Endothelial cell of umbilical vein (primary cell): ENCODE data around the gene FBXO5. TPM values are rescaled to one million over a fixed set of nuclear protein-coding genes. Genes with fewer than 3 reads are reported as not detected.
A peak's percentile ranks its signal among the peaks of the same experiment; 100 is the strongest.

ENCODE experiments used
- BruUV-seq: library from RNA; stranded (reverse); fragments of 400-500 nt; replicated peaks from 2 replicates; lab custom pipeline; 2021; lab: Mats Ljungman, UMichigan
- CTCF ChIA-PET: fragments of 300-600, 350-600 bp; sonication (Branson Sonifier 250); formaldehyde crosslinking; loops from one replicate; lab custom pipeline; 2021; ENCODE audit warnings: antibody characterized with exemption, inconsistent platforms; lab: Charles Lee
- POLR2A ChIA-PET: fragments of 300-600, 350-600 bp; sonication (Branson Sonifier 250); formaldehyde crosslinking; loops from one replicate; lab custom pipeline; 2021; ENCODE audit warnings: antibody characterized with exemption, inconsistent platforms; lab: Charles Lee
- DNase-seq: peaks from one replicate; pipeline ENCODE4 v3.0.0-alpha.2; 2011; ENCODE audit warnings: low read depth, low spot score
- FAIRE-seq: peaks from 2 replicates; lab custom pipeline; 2011; peaks lifted over from hg19 to GRCh38; lab: Jason Lieb, UNC
- H2AFZ ChIP-seq: 2 replicates; pipeline ENCODE4 v1.6.0; 2012; ENCODE audit warnings: low read depth, low read length, control low read depth, inconsistent platforms
- H3K27ac ChIP-seq: 2 replicates; pipeline ENCODE4 v1.5.1; 2011; ENCODE audit warnings: low read depth, mild to moderate bottlenecking, control low read depth, low read length, moderate library complexity; ENCODE audit not compliant: insufficient read depth
- H3K27me3 ChIP-seq, 2 experiments: 2 replicates each; pipeline versions ENCODE4 v1.6.0 to v1.6.1; 2011; ENCODE audit warnings: low read length in 2 of 2, mixed read lengths in 1 of 2; ENCODE audit not compliant: control insufficient read depth in 2 of 2, insufficient read depth in 2 of 2
- H3K36me3 ChIP-seq, 2 experiments: 2 replicates in 1 of 2; 3 replicates in 1 of 2; pipeline ENCODE4 v1.5.1; 2011; ENCODE audit warnings: low read length in 2 of 2, mild to moderate bottlenecking in 1 of 2, moderate library complexity in 1 of 2; ENCODE audit not compliant: control insufficient read depth in 2 of 2, insufficient read depth in 2 of 2; ENCODE audit errors: extremely low read depth in 1 of 2
- H3K4me1 ChIP-seq: 3 replicates; pipeline ENCODE4 v1.5.1; 2011; ENCODE audit warnings: mild to moderate bottlenecking, low read length; ENCODE audit not compliant: control insufficient read depth, insufficient read depth; ENCODE audit errors: extremely low read depth
- H3K4me2 ChIP-seq: 2 replicates; pipeline ENCODE4 v1.6.1; 2011; ENCODE audit warnings: low read length, control low read depth, mixed read lengths; ENCODE audit not compliant: insufficient read depth
- H3K4me3 ChIP-seq, 3 experiments: fragments of 200-600 bp in 1 of 3; sonication (generic), shearing (Covaris generic) in 1 of 3; replicated peaks in 1 of 3; 2 replicates each; pipeline ENCODE4 v1.5.1; 2011 to 2016; ENCODE audit warnings: control low read depth in 3 of 3, low read length in 3 of 3, mild to moderate bottlenecking in 2 of 3, inconsistent platforms in 1 of 3, low read depth in 1 of 3, moderate library complexity in 1 of 3; ENCODE audit not compliant: insufficient read depth in 1 of 3
- H3K79me2 ChIP-seq: 2 replicates; pipeline ENCODE4 v1.6.0; 2012; ENCODE audit warnings: low read length, inconsistent platforms; ENCODE audit not compliant: control insufficient read depth, insufficient read depth
- H3K9ac ChIP-seq: replicated peaks from 2 replicates; pipeline ENCODE3; 2011; ENCODE audit warnings: low read length, control low read depth; ENCODE audit not compliant: insufficient read depth; ENCODE audit errors: extremely low read depth
- H3K9me1 ChIP-seq: replicated peaks from 3 replicates; pipeline ENCODE4 v1.6.0; 2011; ENCODE audit warnings: mild to moderate bottlenecking, low read length; ENCODE audit not compliant: control insufficient read depth, insufficient read depth; ENCODE audit errors: extremely low read depth
- H3K9me3 ChIP-seq: replicated peaks from 2 replicates; pipeline ENCODE4 v1.5.1; 2012; ENCODE audit warnings: low read length, inconsistent platforms; ENCODE audit not compliant: control insufficient read depth, insufficient read depth
- H4K20me1 ChIP-seq: replicated peaks from 2 replicates; pipeline ENCODE3; 2011; ENCODE audit warnings: mild to moderate bottlenecking, low read length; ENCODE audit not compliant: control insufficient read depth, insufficient read depth; ENCODE audit errors: extremely low read depth
- EZH2 ChIP-seq: IDR thresholded peaks from 2 replicates; pipeline ENCODE4 v1.6.1; 2012; ENCODE audit warnings: borderline replicate concordance, low read depth, mild to moderate bottlenecking, moderate library complexity, low read length, inconsistent platforms; ENCODE audit not compliant: severe bottlenecking
- FOS ChIP-seq: IDR thresholded peaks from 2 replicates; pipeline ENCODE4 v1.6.1; 2011; ENCODE audit warnings: mild to moderate bottlenecking, low read length, moderate library complexity, borderline replicate concordance; ENCODE audit not compliant: insufficient read depth
- dilution Hi-C: fragments of 300-500 bp; cut with MboI; formaldehyde crosslinking; loops from one replicate; pipeline ENCODE4 v1.15.0; 2019; ENCODE audit warnings: low sequenced_read_pairs; ENCODE audit not compliant: extremely low pct_ligation_motif_present
- intact Hi-C: fragments of 100-400 bp; cut with micrococcal nuclease; formaldehyde crosslinking; loops from one replicate; pipeline ENCODE4 v1.10.0; 2022
- polyA plus RNA-seq, 4 experiments: library from polyadenylated mRNA; depleted of rRNA in 3 of 4; stranded (reverse) in 3 of 4; unstranded in 1 of 4; fragments of >200 nt; gene quantifications; 2 replicates each; pipeline versions ENCODE4 v1.2.1 to v1.2.3, GENCODE V29; 2011 to 2012; ENCODE audit warnings: missing spikeins in 1 of 4
- total RNA-seq: library from RNA; stranded (reverse); gene quantifications from 2 replicates; pipeline ENCODE4 v1.2.3, GENCODE V29; 2021
- TF ChIP-seq, protein P1 (sequence below), 2 donors: IDR thresholded peaks; 1 replicate in 1 of 2; 2 replicates in 1 of 2; pipeline ENCODE4 v1.5.1; 2011; ENCODE audit warnings: low read length in 2 of 2, mild to moderate bottlenecking in 2 of 2, moderate library complexity in 2 of 2, control low read depth in 1 of 2, inconsistent platforms in 1 of 2, low read depth in 1 of 2; ENCODE audit not compliant: insufficient read depth in 1 of 2; ENCODE audit errors: extremely low read depth in 1 of 2

Gene FBXO5
- total and polyA plus RNA-seq, 2 donors (not counting 3 experiments of a cell fraction or from before 2014, with no cell fraction given), result 6.1 to 27.1 TPM

GRCh38 chr6:153016846-153017245, 34.0 kb upstream of the FBXO5 start:
- POLR2A ChIA-PET, result no interaction called here
- no peak overlapping the region for H3K4me2 ChIP-seq
- CTCF ChIA-PET, result no interaction called here
- no peak overlapping the region for H3K4me3 ChIP-seq
- no peaks in the 10 kb centered on the region for H3K79me2 ChIP-seq
- intact Hi-C loops (no loop called here), dilution Hi-C loops (no loop called here)
- H3K36me3 ChIP-seq, result no peaks in the 10 kb centered on the region
- H3K27ac ChIP-seq, result no peak overlapping the region
- H3K4me1 ChIP-seq, result no peaks in the 10 kb centered on the region
- FAIRE-seq, result no peak
- no peaks in the 10 kb centered on the region for H4K20me1 ChIP-seq
- DNase-seq, result no peak
- no peak overlapping the region for H2AFZ ChIP-seq
- TF ChIP-seq EZH2, result no peak
- BruUV-seq, result no TSS peak
- H3K9me1 ChIP-seq, result no peaks in the 10 kb centered on the region
- H3K27me3 ChIP-seq, result no peaks in the 10 kb centered on the region
- H3K9me3 ChIP-seq, result no peaks in the 10 kb centered on the region
- H3K9ac ChIP-seq, result no peak overlapping the region

- H3K4me3 ChIP-seq, result no peak overlapping the region
- FAIRE-seq, result no peak
- H3K79me2 ChIP-seq, result no peaks in the 10 kb centered on the region
- H3K9ac ChIP-seq, result no peak overlapping the region
- no peak overlapping the region for H3K27ac ChIP-seq
- ChIA-PET CTCF (no interaction called here), POLR2A (interaction anchor here (0.7 kb wide), 1 partner anchor 315 kb away, joined by 4 read pairs; no protein-coding TSS in a partner anchor)
- no TSS peak for BruUV-seq
- no peak for TF ChIP-seq FOS
- TF ChIP-seq, protein P1, sequence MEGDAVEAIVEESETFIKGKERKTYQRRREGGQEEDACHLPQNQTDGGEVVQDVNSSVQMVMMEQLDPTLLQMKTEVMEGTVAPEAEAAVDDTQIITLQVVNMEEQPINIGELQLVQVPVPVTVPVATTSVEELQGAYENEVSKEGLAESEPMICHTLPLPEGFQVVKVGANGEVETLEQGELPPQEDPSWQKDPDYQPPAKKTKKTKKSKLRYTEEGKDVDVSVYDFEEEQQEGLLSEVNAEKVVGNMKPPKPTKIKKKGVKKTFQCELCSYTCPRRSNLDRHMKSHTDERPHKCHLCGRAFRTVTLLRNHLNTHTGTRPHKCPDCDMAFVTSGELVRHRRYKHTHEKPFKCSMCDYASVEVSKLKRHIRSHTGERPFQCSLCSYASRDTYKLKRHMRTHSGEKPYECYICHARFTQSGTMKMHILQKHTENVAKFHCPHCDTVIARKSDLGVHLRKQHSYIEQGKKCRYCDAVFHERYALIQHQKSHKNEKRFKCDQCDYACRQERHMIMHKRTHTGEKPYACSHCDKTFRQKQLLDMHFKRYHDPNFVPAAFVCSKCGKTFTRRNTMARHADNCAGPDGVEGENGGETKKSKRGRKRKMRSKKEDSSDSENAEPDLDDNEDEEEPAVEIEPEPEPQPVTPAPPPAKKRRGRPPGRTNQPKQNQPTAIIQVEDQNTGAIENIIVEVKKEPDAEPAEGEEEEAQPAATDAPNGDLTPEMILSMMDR (IDR thresholded peaks at IDR 0.05; ENCODE audit: extremely low read depth in 1 of 2, insufficient read depth in 1 of 2, low read depth in 1 of 2, low read length in 2 of 2), result no peak
- dilution Hi-C loops (no loop called here), intact Hi-C loops (no loop called here)
- no peak overlapping the region for H3K4me2 ChIP-seq
- no peaks in the 10 kb centered on the region for H3K36me3 ChIP-seq
- H3K9me3 ChIP-seq, result no peaks in the 10 kb centered on the region
- H2AFZ ChIP-seq, result no peak overlapping the region
- no peaks in the 10 kb centered on the region for H3K9me1 ChIP-seq
- peak; percentile 17 for DNase-seq
- no peaks in the 10 kb centered on the region for H3K27me3 ChIP-seq
- H3K4me1 ChIP-seq, result no peaks in the 10 kb centered on the region
- H4K20me1 ChIP-seq, result no peaks in the 10 kb centered on the region
Observed at GRCh38 chr6:153015094-153015640, 32.3 kb upstream of the FBXO5 start.
